Sigmoid colon (tissue), 4 donors: ENCODE measurements around the gene HSPA4.

Experiments used
- EP300 ChIP-seq, 4 donors: sonication (generic); formaldehyde crosslinking; IDR thresholded peaks; one replicate each; pipeline ENCODE4 v1.6.1; 2017; ENCODE audit warnings: antibody characterized with exemption in 4 of 4
- POLR2A ChIP-seq, 2 donors: fragments of 450-650 bp; IDR thresholded peaks; one replicate each; pipeline ENCODE4 v1.6.1; 2016; ENCODE audit warnings: antibody characterized with exemption in 2 of 2, mild to moderate bottlenecking in 2 of 2, moderate library complexity in 2 of 2
- POLR2AphosphoS5 ChIP-seq, 4 donors: sonication (generic); formaldehyde crosslinking; IDR thresholded peaks; one replicate each; pipeline ENCODE4 v1.6.1; 2017; ENCODE audit warnings: antibody characterized with exemption in 4 of 4
- TF ChIP-seq, protein P1 (sequence below), 4 experiments: fragments of 450-650 bp in 3 of 4; fragments of 200-600 bp in 1 of 4; IDR thresholded peaks; one replicate each; pipeline ENCODE4 v1.5.1; 2016 to 2019; ENCODE audit warnings: antibody characterized with exemption in 4 of 4, mild to moderate bottlenecking in 3 of 4, moderate library complexity in 2 of 4

DNA sequence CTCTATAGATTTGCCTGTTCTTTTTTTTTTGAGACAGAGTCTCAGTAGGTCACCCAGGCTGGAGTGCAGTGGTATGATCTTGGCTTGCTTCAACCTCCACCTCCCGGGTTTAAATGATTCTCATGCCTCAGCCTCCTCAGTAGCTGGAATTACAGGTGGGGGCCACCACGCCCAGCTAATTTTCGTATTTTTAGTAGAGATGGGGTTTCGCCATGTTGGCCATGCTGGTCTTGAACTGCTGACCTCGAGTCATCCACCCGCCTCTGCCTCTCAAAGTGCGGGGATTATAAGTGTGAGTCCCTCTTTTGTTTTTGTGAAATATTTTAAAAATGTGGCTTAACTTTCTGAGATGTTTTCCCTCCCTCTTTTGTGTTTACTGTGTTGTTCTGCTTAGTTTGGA is 29.2 kb downstream of the HSPA4 start:
- TF ChIP-seq, protein P1, sequence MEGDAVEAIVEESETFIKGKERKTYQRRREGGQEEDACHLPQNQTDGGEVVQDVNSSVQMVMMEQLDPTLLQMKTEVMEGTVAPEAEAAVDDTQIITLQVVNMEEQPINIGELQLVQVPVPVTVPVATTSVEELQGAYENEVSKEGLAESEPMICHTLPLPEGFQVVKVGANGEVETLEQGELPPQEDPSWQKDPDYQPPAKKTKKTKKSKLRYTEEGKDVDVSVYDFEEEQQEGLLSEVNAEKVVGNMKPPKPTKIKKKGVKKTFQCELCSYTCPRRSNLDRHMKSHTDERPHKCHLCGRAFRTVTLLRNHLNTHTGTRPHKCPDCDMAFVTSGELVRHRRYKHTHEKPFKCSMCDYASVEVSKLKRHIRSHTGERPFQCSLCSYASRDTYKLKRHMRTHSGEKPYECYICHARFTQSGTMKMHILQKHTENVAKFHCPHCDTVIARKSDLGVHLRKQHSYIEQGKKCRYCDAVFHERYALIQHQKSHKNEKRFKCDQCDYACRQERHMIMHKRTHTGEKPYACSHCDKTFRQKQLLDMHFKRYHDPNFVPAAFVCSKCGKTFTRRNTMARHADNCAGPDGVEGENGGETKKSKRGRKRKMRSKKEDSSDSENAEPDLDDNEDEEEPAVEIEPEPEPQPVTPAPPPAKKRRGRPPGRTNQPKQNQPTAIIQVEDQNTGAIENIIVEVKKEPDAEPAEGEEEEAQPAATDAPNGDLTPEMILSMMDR (IDR thresholded peaks at IDR 0.05): no peak
- no peak for TF ChIP-seq POLR2A (IDR thresholded peaks at IDR 0.05)
- TF ChIP-seq EP300 (IDR thresholded peaks at IDR 0.05): no peak
- TF ChIP-seq POLR2AphosphoS5 (IDR thresholded peaks at IDR 0.05): no peak
